HepG2 (cell line): ENCODE measurements around the gene DAG1.

ENCODE experiments used
- FOSL1 ChIP-seq: sonication (generic); formaldehyde crosslinking; IDR thresholded peaks from 2 replicates; pipeline ENCODE4 v1.9.0; 2021; ENCODE audit warnings: missing genetic modification reagents, borderline replicate concordance
- HMGXB4 ChIP-seq, 2 experiments: sonication (generic) in 1 of 2; formaldehyde crosslinking in 1 of 2; IDR thresholded peaks; 2 replicates each; pipeline versions ENCODE4 v1.4.0 to v1.6.1; 2018 to 2020; ENCODE audit warnings: missing genetic modification reagents in 2 of 2, borderline replicate concordance in 1 of 2, low read depth in 1 of 2, mild to moderate bottlenecking in 1 of 2, missing biosample characterization in 1 of 2
- NBN ChIP-seq: fragments of 450-650 bp; conservative IDR thresholded peaks from 2 replicates; pipeline ENCODE4 v1.6.1; 2017
- RBM39 ChIP-seq: fragments of 200-400 bp; formaldehyde crosslinking; IDR thresholded peaks from one replicate; pipeline ENCODE4 v1.6.1; 2018; ENCODE audit warnings: antibody characterized with exemption, mild to moderate bottlenecking, low read depth, low read length; ENCODE audit not compliant: poor library complexity, severe bottlenecking
- SSRP1 ChIP-seq: IDR thresholded peaks from 2 replicates; pipeline ENCODE4 v1.6.1; 2016; ENCODE audit warnings: control low read depth
- ZBTB49 ChIP-seq: sonication (generic); formaldehyde crosslinking; IDR thresholded peaks from 2 replicates; pipeline ENCODE4 v1.4.0; 2020; ENCODE audit warnings: missing genetic modification reagents, borderline replicate concordance

GRCh38 chr3:49422379-49423248 lies 47.5 kb upstream of the DAG1 start, which contains the start of gene AMT:
- TF ChIP-seq NBN (no peak), HMGXB4 (CRISPR knock-in tag; IDR thresholded peaks at IDR 0.05; ENCODE audit: borderline replicate concordance in 1 of 2, low read depth in 1 of 2) (peak; percentile 24 to 77; a peak in 2 of 4 replicates), ZBTB49 (no peak), SSRP1 (CRISPR knock-in tag) (peak; percentile 62; the same call in 1 of the 2 replicates), RBM39 (peak; percentile 27), FOSL1 (CRISPR knock-in tag) (no peak)
